BLaER1 treated with 17β-estradiol and CSF1 and Interleukin-3, amounts not matched to agents 10 nM and 100 nM (cell line): ENCODE data around the gene KCNK18.

ENCODE experiments used
- H3K27ac ChIP-seq, 11 experiments: shearing (Covaris generic); formaldehyde crosslinking; 2 replicates each; pipeline ENCODE4 v1.8.1; 2022
- H3K27me3 ChIP-seq, 11 experiments: shearing (Covaris generic); formaldehyde crosslinking; 2 replicates each; pipeline ENCODE4 v1.8.1; 2022
- H3K36me3 ChIP-seq, 11 experiments: shearing (Covaris generic); formaldehyde crosslinking; 2 replicates each; pipeline ENCODE4 v1.8.1; 2022
- H3K4me1 ChIP-seq, 10 experiments: shearing (Covaris generic); formaldehyde crosslinking; 2 replicates each; pipeline ENCODE4 v1.8.1; 2022
- H3K4me2 ChIP-seq, 11 experiments: shearing (Covaris generic); formaldehyde crosslinking; 2 replicates each; pipeline ENCODE4 v1.8.1; 2022
- H3K4me3 ChIP-seq, 10 experiments: shearing (Covaris generic); formaldehyde crosslinking; 2 replicates each; pipeline ENCODE4 v1.8.1; 2022
- H3K9ac ChIP-seq, 11 experiments: shearing (Covaris generic); formaldehyde crosslinking; 2 replicates each; pipeline ENCODE4 v1.8.1; 2022
- H3K9me3 ChIP-seq, 11 experiments: shearing (Covaris generic); formaldehyde crosslinking; replicated peaks in 1 of 11; 2 replicates each; pipeline ENCODE4 v1.8.1; 2022
- H4K20me1 ChIP-seq, 11 experiments: shearing (Covaris generic); formaldehyde crosslinking; 2 replicates each; pipeline ENCODE4 v1.8.1; 2022
- Cebpa-rat ChIP-seq, 11 experiments: shearing (Covaris generic); IDR thresholded peaks; 2 replicates each; pipeline ENCODE4 v1.8.1; 2022

KCNK18 gene

DNA sequence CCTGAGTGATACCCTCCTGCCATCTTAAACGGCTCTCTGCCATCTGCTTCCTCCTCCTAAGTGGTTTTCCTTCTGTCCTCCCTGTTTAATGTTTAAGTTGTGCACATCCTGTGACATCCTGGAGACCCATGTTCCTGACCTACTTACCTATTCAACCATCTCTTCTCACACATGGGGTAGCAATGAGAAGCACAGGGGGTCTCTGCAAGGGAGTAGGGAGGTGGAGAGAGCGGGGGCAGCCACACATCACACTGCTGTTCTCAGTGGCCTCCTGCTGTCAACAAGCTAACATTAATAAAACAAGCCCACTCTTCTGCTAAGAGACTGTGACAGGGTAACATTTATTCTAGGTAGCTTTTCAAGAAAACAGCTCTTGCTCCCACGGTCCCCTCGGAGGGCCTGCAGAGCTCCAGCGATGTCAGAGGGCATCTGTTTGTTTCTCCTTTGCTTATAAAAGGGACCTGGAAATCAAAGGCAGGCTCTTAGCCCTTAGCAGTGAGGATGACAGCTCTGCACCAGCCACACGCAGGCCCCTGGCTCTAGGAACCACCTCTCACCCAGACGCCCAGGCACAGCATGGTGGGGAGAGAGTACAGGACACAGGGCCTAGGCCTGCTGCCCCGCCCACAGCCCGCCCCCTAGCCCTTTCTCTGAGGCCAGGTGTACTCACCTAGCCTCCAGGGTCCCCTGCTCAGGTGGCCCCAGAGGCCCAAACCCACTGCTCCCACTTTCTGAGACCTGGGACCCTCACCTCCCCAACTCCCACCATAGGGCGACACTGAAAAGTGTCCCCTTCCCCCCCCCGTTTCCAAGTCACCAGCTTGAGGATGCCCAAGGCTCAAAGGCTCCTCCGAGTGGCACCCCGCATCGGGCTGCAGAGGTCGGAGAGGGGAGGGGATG lies 42.7 kb downstream of the KCNK18 start:
- H3K4me2 ChIP-seq: peak overlapping the region in 8 of 11 experiments; percentile 26 to 73 (median 68); a peak in 16 of 22 replicates
- H3K4me3 ChIP-seq: no peak overlapping the region
- peaks cover 30 to 42% (median 37%) of the 10 kb centered on the region in 11 experiments for H3K27me3 ChIP-seq
- peak overlapping the region in 3 of 11 experiments; percentile 1 to 39 (median 22); a peak in 4 of 22 replicates for H3K27ac ChIP-seq
- no peaks in the 10 kb centered on the region for H3K36me3 ChIP-seq
- peaks cover 0 to 8% (median 0%) of the 10 kb centered on the region in 11 experiments; a peak in 1 of 22 replicates for H4K20me1 ChIP-seq
- no peak for TF ChIP-seq Cebpa-rat (IDR thresholded peaks at IDR 0.05)
- 0 out of 22 replicates have a peak overlapping the region, but pooled peaks of 1 of the 11 experiments have one; percentile 7 for H3K9ac ChIP-seq
- peaks cover 6 to 29% (median 24%) of the 10 kb centered on the region in 10 experiments; a peak in 17 of 20 replicates for H3K4me1 ChIP-seq
- peaks cover 4 to 18% (median 5%) of the 10 kb centered on the region in 11 experiments; a peak in 18 of 22 replicates for H3K9me3 ChIP-seq

GRCh38 chr10:117240621-117241529 lies 43.6 kb downstream of the KCNK18 start, which contains the start of gene SLC18A2:
Gene SLC18A2 (plus strand): TSS chr10:117241114. CDS start chr10:117241694, 580 bp downstream.
- peak within 1 kb of the TSS; percentile 38 to 76 (median 68) for H3K4me2 ChIP-seq

GRCh38 chr10:117241541-117242462 lies 44.5 kb downstream of the KCNK18 start:
- H3K27ac ChIP-seq: no peak overlapping the region

More at GRCh38 chr10:117240621-117241529, 43.6 kb downstream of the KCNK18 start, which contains the start of gene SLC18A2:
- Histone ChIP-seq H3K27ac (peak within 1 kb of the TSS in 3 of 11 experiments; percentile 1 to 39 (median 22); a peak in 2 of 22 replicates), H4K20me1 (peaks cover 0 to 8% (median 0%) of the 10 kb centered on the region in 11 experiments; a peak in 1 of 22 replicates), H3K4me3 (peak within 1 kb of the TSS in 6 of 10 experiments; percentile 19 to 47 (median 40); a peak in 6 of 20 replicates), H3K27me3 (peaks cover 30 to 42% (median 37%) of the 10 kb centered on the region in 11 experiments), H3K9me3 (peaks cover 4 to 18% (median 5%) of the 10 kb centered on the region in 11 experiments; a peak in 18 of 22 replicates), H3K4me1 (peaks cover 6 to 29% (median 24%) of the 10 kb centered on the region in 10 experiments; a peak in 17 of 20 replicates), H3K9ac (0 out of 22 replicates have a peak within 1 kb of the TSS, but pooled peaks of 1 of the 11 experiments have one; percentile 7), H3K36me3 (no peaks in the 10 kb centered on the region)
- TF ChIP-seq Cebpa-rat (IDR thresholded peaks at IDR 0.05): no peak

DNA sequence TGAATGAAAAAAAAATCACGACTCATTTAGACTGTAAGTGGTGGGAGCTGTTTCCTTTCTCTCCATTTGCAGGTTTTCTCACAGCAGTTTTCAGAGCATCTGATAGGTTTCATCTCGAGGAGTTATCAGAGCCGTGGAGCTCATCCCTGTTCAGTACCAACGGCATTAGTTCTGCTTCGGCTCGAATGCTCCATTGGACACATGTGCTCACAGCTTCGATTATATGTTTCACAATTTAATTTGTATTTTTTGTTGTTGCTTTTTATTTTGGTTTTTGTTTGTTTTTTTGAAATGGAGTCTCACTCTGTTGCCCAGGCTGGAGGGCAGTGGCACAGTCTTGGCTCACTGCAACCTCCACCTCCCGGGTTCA lies 45.2 kb downstream of the KCNK18 start:
- Histone ChIP-seq H3K9ac (no peak overlapping the region), H3K4me3 (no peak overlapping the region), H3K36me3 (no peaks in the 10 kb centered on the region), H3K27ac (no peak overlapping the region), H3K4me1 (peaks cover 6 to 26% (median 23%) of the 10 kb centered on the region in 10 experiments; a peak in 17 of 20 replicates), H4K20me1 (no peaks in the 10 kb centered on the region), H3K4me2 (no peak overlapping the region), H3K27me3 (peaks cover 30 to 42% (median 37%) of the 10 kb centered on the region in 11 experiments), H3K9me3 (peaks cover 4 to 18% (median 5%) of the 10 kb centered on the region in 11 experiments; a peak in 18 of 22 replicates)
- TF ChIP-seq Cebpa-rat (IDR thresholded peaks at IDR 0.05): no peak

More at GRCh38 chr10:117241541-117242462, 44.5 kb downstream of the KCNK18 start:
- Histone ChIP-seq H3K27me3 (peaks cover 30 to 42% (median 37%) of the 10 kb centered on the region in 11 experiments), H3K4me2 (peak overlapping the region in 10 of 11 experiments; percentile 22 to 76 (median 56); a peak in 19 of 22 replicates), H4K20me1 (0 out of 22 replicates have a peak, but pooled peaks cover 0 to 3% (median 0%) of the 10 kb centered on the region in 11 experiments), H3K4me3 (peak overlapping the region in 6 of 10 experiments; percentile 19 to 47 (median 40); a peak in 6 of 20 replicates), H3K4me1 (peaks cover 6 to 29% (median 24%) of the 10 kb centered on the region in 10 experiments; a peak in 17 of 20 replicates), H3K36me3 (no peaks in the 10 kb centered on the region), H3K9ac (no peak overlapping the region), H3K9me3 (peaks cover 4 to 18% (median 5%) of the 10 kb centered on the region in 11 experiments; a peak in 18 of 22 replicates)
- no peak for TF ChIP-seq Cebpa-rat (IDR thresholded peaks at IDR 0.05)

GRCh38 chr10:117246997-117247671 lies 49.8 kb downstream of the KCNK18 start:
- Histone ChIP-seq H3K9me3 (no peaks in the 10 kb centered on the region), H3K9ac (no peak overlapping the region), H3K27ac (no peak overlapping the region), H3K27me3 (peaks cover 8 to 19% (median 14%) of the 10 kb centered on the region in 11 experiments), H3K4me3 (no peak overlapping the region), H3K4me1 (peaks cover 0 to 5% (median 0%) of the 10 kb centered on the region in 10 experiments; a peak in 1 of 20 replicates), H4K20me1 (no peaks in the 10 kb centered on the region), H3K4me2 (no peak overlapping the region), H3K36me3 (no peaks in the 10 kb centered on the region)
- no peak for TF ChIP-seq Cebpa-rat (IDR thresholded peaks at IDR 0.05)

DNA sequence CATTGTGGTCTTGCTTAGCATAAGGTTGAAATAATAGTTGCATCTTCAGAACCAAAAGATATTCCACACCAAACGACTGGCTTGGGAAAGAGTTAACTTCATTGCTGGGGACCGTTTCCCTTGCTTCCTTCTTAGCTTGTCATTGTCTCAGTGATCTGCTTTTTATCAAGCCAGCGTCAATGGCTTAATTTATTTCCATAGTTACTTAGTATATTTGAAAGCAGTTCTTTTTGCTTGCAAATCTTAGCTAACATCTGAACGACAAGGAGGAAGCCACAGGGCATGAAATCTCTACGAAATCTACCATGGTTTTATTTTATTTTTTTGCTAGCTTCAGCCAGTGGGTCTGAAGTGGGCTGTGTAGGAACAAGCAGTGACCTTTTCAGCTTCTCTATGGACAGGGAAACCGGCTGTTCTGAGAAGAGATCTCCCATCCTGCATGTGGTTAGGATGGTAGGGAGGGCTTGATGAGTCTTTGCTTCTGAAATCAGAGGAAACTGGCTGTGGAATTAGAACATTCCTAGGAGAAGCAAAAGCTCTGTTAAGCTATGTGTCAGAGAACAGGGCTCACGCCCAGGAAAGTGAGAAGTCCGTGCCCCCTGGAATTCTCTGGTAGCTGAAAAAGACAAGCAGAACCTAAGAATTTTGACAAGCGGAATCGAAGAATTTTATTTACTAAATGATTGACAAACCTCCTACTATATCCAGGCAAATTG lies 51.6 kb downstream of the KCNK18 start:
- TF ChIP-seq Cebpa-rat (IDR thresholded peaks at IDR 0.05): no peak
- H3K9me3 ChIP-seq: no peaks in the 10 kb centered on the region
- H3K27ac ChIP-seq: no peak overlapping the region
- no peak overlapping the region for H3K4me2 ChIP-seq
- no peaks in the 10 kb centered on the region for H4K20me1 ChIP-seq
- H3K27me3 ChIP-seq: peaks cover 0 to under 1% (median 0%) of the 10 kb centered on the region in 11 experiments; a peak in 1 of 22 replicates
- no peaks in the 10 kb centered on the region for H3K36me3 ChIP-seq
- H3K4me1 ChIP-seq: peaks cover 0 to 5% (median 0%) of the 10 kb centered on the region in 10 experiments; a peak in 1 of 20 replicates
- H3K4me3 ChIP-seq: no peak overlapping the region
- H3K9ac ChIP-seq: no peak overlapping the region
